GOT3 (cell line): Measurements from ENCODE around the gene SLC51B.
"Not testable (repeated sequence)": the region's sequence is repeated elsewhere in the genome, so short reads cannot be mapped to it uniquely, and the experiment has no call there.

Source experiments
- DNase-seq: peaks from one replicate; lab custom pipeline; 2025; ENCODE audit warnings: mixed read lengths; lab: John Stamatoyannopoulos, UW

The SLC51B gene

GRCh38 chr15:65066001-65066634 is 20.9 kb downstream of the SLC51B start:
- DNase-seq: no peak

- DNase-seq: no peak
Measured at GRCh38 chr15:65066635-65067316, 21.6 kb downstream of the SLC51B start.

GRCh38 chr15:65067317-65067644 is 22.1 kb downstream of the SLC51B start:
- DNase-seq: no peak

- no peak for DNase-seq
Measured at GRCh38 chr15:65067645-65068402, 22.6 kb downstream of the SLC51B start, which contains the start of gene RASL12. TSS of gene RASL12 (minus strand) at chr15:65067991. CDS start at chr15:65067835, 156 bp downstream.

- no peak for DNase-seq
Measured at GRCh38 chr15:65068403-65068788, 23.2 kb downstream of the SLC51B start.

- DNase-seq: peak; percentile 46
Measured at GRCh38 chr15:65069179-65069578, 24.0 kb downstream of the SLC51B start.

GRCh38 chr15:65069779-65070546 is 24.8 kb downstream of the SLC51B start:
- DNase-seq: no peak

GRCh38 chr15:65071381-65071811 is 26.2 kb downstream of the SLC51B start:
- no peak for DNase-seq

GRCh38 chr15:65072027-65072426 is 26.8 kb downstream of the SLC51B start:
- DNase-seq: no peak

- no peak for DNase-seq
Measured at GRCh38 chr15:65072617-65073016, 27.4 kb downstream of the SLC51B start.

GRCh38 chr15:65074946-65075345 is 29.8 kb downstream of the SLC51B start:
- DNase-seq: not testable (repeated sequence)

GRCh38 chr15:65075607-65076395 is 30.6 kb downstream of the SLC51B start:
- DNase-seq: not testable (repeated sequence)

GRCh38 chr15:65076486-65077290 is 31.5 kb downstream of the SLC51B start, which contains the start of gene KBTBD13:
TSS of gene KBTBD13 (plus strand) at chr15:65076746. CDS start at chr15:65076816, 70 bp downstream.
- no peak for DNase-seq

GRCh38 chr15:65077291-65077980 is 32.2 kb downstream of the SLC51B start:
- DNase-seq: no peak

GRCh38 chr15:65077981-65078352 is 32.8 kb downstream of the SLC51B start:
- peak; percentile 56 for DNase-seq

- no peak for DNase-seq
Measured at GRCh38 chr15:65079580-65079979, 34.4 kb downstream of the SLC51B start.

- no peak for DNase-seq
Measured at GRCh38 chr15:65081270-65081669, 36.1 kb downstream of the SLC51B start.

GRCh38 chr15:65081758-65082157 is 36.6 kb downstream of the SLC51B start:
- DNase-seq: no peak

GRCh38 chr15:65082303-65082953 is 37.2 kb downstream of the SLC51B start:
- no peak for DNase-seq
